ENCODE results near the gene VASH1. TPM values are rescaled to one million over a fixed set of nuclear protein-coding genes. Genes with fewer than 3 reads are reported as not detected.

Gene VASH1
- total RNA-seq, 6 experiments from 2014 or later = 0.94 to 2.9 (median 1.5) TPM

DNA sequence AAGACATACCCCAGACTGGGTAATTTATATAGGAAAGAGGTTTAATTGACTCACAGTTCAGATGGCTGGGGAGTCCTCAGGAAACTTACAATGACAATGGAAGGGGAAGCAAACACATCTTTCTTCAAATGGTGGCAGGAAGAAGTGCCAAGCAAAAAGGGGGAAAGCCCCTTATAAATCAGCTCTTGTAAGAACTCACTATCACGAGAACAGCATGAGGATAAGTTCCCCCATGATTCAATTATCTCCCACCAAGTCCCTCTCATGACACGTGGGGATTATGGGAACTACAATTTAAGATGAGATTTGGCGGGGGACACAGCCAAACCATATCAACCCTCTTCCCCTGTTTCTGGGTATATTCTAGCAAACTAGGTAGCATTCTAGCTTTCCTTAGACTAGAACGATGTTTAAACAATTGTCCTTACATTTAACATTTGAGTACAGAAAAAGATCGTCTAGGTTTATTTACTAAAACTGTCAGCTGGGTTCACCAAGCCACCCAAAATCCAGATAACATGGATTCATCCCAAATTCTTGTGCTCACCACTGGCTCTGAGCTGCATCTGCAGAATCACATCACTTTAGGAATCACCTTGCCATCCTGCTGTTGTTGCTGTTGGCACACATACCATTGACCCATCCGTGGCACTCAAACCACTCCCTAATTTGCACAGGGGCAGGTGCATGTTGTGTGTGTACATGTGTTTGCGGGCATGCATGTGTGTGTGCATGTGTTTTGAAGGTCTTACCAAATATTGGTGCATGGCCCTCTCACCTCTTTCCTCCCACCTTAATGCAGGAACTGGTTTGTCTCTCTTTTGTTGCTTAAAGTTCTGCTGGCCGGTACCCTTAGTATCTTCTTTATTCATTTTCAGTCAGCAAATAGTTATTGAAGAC, 36.4 kb upstream of the VASH1 start:
- H3K4me3 Mint-ChIP-seq = no peak overlapping the region
- H3K27ac Mint-ChIP-seq = no peak overlapping the region
- no peaks in the 10 kb centered on the region for H3K36me3 Mint-ChIP-seq (ENCODE audit: low read depth)
- TF ChIP-seq, protein P1, sequence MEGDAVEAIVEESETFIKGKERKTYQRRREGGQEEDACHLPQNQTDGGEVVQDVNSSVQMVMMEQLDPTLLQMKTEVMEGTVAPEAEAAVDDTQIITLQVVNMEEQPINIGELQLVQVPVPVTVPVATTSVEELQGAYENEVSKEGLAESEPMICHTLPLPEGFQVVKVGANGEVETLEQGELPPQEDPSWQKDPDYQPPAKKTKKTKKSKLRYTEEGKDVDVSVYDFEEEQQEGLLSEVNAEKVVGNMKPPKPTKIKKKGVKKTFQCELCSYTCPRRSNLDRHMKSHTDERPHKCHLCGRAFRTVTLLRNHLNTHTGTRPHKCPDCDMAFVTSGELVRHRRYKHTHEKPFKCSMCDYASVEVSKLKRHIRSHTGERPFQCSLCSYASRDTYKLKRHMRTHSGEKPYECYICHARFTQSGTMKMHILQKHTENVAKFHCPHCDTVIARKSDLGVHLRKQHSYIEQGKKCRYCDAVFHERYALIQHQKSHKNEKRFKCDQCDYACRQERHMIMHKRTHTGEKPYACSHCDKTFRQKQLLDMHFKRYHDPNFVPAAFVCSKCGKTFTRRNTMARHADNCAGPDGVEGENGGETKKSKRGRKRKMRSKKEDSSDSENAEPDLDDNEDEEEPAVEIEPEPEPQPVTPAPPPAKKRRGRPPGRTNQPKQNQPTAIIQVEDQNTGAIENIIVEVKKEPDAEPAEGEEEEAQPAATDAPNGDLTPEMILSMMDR (IDR thresholded peaks at IDR 0.05) = no peak
- H3K4me1 Mint-ChIP-seq (ENCODE audit: low read depth) = peaks cover 6% of the 10 kb centered on the region; the same call in 1 of the 2 replicates
- peaks cover 17% of the 10 kb centered on the region for H3K27me3 Mint-ChIP-seq (ENCODE audit: insufficient read depth)
- DNase-seq = no peak
- H3K9me3 Mint-ChIP-seq = no peaks in the 10 kb centered on the region

DNA sequence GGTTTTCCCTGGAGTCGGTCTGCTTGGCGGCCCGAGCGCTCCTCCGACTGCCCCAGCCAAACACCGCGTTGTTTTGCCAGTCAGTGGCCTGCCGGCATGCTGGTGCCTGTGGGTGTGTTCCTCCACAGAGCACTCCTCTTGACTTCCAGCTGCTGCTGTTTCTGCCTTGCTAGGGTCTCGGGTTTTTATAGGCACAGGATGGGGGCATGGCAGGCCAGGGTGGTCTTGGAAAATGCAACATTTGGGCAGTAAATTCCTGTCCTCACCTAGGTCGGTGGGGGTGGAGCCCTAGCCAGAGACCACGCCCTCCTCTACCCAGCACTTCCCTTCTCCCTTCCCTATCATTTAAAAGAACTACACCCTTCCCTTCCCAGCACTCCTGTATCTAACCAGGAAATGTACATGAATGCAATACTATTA, 34.7 kb upstream of the VASH1 start:
- H3K27me3 Mint-ChIP-seq (ENCODE audit: insufficient read depth) = peaks cover 17% of the 10 kb centered on the region
- no peaks in the 10 kb centered on the region for H3K36me3 Mint-ChIP-seq (ENCODE audit: low read depth)
- H3K9me3 Mint-ChIP-seq = no peaks in the 10 kb centered on the region
- no peak overlapping the region for H3K4me3 Mint-ChIP-seq
- H3K27ac Mint-ChIP-seq = no peak overlapping the region
- H3K4me1 Mint-ChIP-seq (ENCODE audit: low read depth) = no peaks in the 10 kb centered on the region
- TF ChIP-seq, protein P1 (IDR thresholded peaks at IDR 0.05) = no peak
- no peak for DNase-seq

DNA sequence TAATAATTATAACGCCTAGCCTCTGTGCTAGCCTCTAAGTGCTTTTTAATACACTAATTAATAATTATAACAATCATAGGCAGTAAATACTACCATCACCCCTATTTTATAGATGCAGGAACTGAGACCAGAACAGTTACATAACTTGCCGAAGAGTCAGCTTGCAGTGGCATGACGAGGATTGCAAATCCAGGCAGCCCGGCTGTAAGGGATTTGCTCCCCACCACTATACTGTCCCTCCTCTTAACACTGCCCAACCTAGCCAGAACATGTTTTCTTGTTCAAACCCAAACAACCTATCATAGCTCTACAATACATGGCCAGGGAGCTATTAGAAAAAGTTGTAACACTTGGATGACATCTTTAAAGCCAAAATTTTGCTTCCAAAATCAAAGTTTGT, 33.9 kb upstream of the VASH1 start:
- Mint-ChIP-seq H3K27ac (no peak overlapping the region), H3K27me3 (ENCODE audit: insufficient read depth) (peaks cover 17% of the 10 kb centered on the region)

DNA sequence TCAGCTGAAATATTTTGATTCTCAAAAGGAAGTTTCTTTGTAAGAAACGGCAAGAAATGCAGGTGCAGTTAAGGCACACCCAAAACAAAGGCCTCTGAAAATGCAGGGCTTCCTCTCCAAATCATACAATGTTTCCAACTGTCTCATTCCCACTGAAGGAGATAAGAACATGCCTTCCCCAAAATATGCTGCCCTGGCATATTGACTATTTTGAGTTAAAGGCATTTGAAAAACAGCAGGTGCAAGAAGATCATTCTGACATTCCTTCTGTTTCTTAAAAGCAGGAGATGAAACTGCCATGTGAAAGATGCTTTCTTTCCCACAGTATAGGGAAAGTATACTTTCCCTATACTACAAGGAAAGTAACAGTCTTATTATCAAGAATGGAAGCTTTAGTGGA, 33.4 kb upstream of the VASH1 start:
- Mint-ChIP-seq H3K4me1 (ENCODE audit: low read depth) (no peaks in the 10 kb centered on the region), H3K4me3 (no peak overlapping the region), H3K9me3 (no peaks in the 10 kb centered on the region), H3K36me3 (ENCODE audit: low read depth) (no peaks in the 10 kb centered on the region), H3K27ac (no peak overlapping the region), H3K27me3 (ENCODE audit: insufficient read depth) (peaks cover 17% of the 10 kb centered on the region)
- TF ChIP-seq, protein P1 (IDR thresholded peaks at IDR 0.05) = no peak
- no peak for DNase-seq

More for the DNA sequence above, 33.9 kb upstream of the VASH1 start:
- TF ChIP-seq, protein P1 (IDR thresholded peaks at IDR 0.05) = no peak
- DNase-seq = no peak
- Mint-ChIP-seq H3K9me3 (no peaks in the 10 kb centered on the region), H3K4me3 (no peak overlapping the region), H3K4me1 (ENCODE audit: low read depth) (no peaks in the 10 kb centered on the region), H3K36me3 (ENCODE audit: low read depth) (no peaks in the 10 kb centered on the region)

DNA sequence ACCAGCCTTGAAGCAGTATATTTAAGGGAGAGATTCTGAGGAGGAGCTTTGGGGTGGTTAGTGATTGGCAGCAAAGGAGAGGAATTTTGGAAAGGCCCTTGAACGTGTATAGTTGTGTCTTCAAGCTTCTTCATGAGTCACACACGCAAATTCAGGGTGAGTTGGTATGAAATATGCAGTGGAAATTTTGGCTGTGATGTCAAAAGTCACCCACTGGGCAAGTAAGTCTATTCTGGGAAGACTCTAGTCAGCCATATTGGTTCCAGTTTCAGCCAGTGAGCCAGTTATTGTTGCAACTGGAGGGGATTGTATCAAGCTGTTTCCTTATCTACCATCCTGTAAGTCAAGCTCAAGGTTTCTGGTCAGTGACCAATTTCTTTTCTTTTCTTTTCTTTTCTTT, 32.0 kb upstream of the VASH1 start:
- no peaks in the 10 kb centered on the region for H3K9me3 Mint-ChIP-seq
- no peak for DNase-seq
- no peak overlapping the region for H3K4me3 Mint-ChIP-seq
- no peak overlapping the region for H3K27ac Mint-ChIP-seq
- H3K27me3 Mint-ChIP-seq (ENCODE audit: insufficient read depth) = peaks cover 17% of the 10 kb centered on the region
- H3K36me3 Mint-ChIP-seq (ENCODE audit: low read depth) = no peaks in the 10 kb centered on the region
- H3K4me1 Mint-ChIP-seq (ENCODE audit: low read depth) = no peaks in the 10 kb centered on the region
- TF ChIP-seq, protein P1 (IDR thresholded peaks at IDR 0.05) = no peak

Measured in HFFc6 (cell line).